ENCODE results near the gene CPLX4.

CPLX4 gene

DNA sequence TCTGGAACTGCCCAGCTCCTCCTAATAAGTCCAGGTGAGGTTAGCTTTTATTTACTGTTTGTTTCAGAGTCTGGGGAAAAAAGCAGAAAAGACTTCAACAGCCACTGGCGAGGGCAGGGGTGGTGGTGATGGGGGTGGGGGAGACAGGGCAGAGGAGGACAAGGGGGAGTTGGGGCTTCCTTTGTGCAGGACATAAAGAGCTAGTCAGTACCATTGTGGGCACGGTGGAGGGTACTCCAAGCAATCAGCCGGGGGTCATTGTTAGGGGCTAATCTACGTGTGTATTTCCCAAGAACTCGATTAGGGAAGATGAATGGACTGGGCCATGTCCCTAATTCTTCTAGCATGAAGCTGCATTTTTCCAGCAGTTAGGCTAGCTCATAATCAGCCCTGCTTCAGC, 42.4 kb downstream of the CPLX4 start:
- Histone ChIP-seq H3K36me3 (ENCODE audit: insufficient read depth, insufficient read length, low read length) (no peaks in the 10 kb centered on the region), H3K4me3 (ENCODE audit: insufficient read length, low read depth) (no peak overlapping the region), H3K4me1 (ENCODE audit: insufficient read depth, insufficient read length) (no peaks in the 10 kb centered on the region), H3K27me3 (ENCODE audit: insufficient read depth, insufficient read length) (no peaks in the 10 kb centered on the region), H3K9me3 (ENCODE audit: insufficient read depth, low read length) (peaks cover 28% of the 10 kb centered on the region; the same call in 1 of the 2 replicates), H3K9ac (ENCODE audit: insufficient read length, low read depth) (no peak overlapping the region)
- TF ChIP-seq SUZ12 (IDR thresholded peaks at IDR 0.05; ENCODE audit: extremely low read depth, insufficient read depth, insufficient read length) (no peak), YY1 (IDR thresholded peaks at IDR 0.05; ENCODE audit: insufficient read depth, insufficient read length) (no peak), ZNF274 (IDR thresholded peaks at IDR 0.05; ENCODE audit: low read depth, low read length) (no peak)
- DNase-seq (ENCODE audit: low read depth, low spot score), result no peak

DNA sequence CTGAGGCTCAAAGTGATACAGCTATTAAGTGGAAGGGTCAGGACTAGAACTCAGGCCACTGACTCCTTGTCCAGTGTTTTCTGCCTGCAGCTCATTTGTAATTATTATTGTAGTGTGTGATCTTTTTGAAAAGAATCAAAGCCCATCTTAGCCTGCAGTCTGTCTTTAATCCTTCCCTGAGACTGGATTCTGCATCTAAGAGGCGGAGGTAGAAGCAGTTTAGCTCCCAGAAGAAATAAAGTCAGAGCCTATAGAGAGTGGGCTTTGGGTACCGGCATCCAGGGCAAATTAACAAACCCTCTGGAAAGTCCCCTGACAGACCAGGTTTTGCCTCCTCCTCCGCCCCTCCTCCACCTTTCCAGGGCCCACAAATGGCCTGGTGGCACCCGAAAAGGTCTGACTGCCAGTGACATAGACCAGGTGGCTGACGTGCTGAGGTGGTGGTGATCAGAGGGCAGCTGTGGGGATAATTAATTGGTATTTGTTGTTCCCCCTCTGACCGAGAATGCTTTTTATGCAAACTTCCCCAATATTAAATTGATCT, 43.0 kb downstream of the CPLX4 start:
- Histone ChIP-seq H3K9ac (ENCODE audit: insufficient read length, low read depth) (no peak overlapping the region), H3K27me3 (ENCODE audit: insufficient read depth, insufficient read length) (no peaks in the 10 kb centered on the region), H3K9me3 (ENCODE audit: insufficient read depth, low read length) (peaks cover 33% of the 10 kb centered on the region; the same call in 1 of the 2 replicates), H3K4me3 (ENCODE audit: insufficient read length, low read depth) (no peak overlapping the region), H3K4me1 (ENCODE audit: insufficient read depth, insufficient read length) (no peaks in the 10 kb centered on the region), H3K36me3 (ENCODE audit: insufficient read depth, insufficient read length, low read length) (no peaks in the 10 kb centered on the region)
- no peak for DNase-seq (ENCODE audit: low read depth, low spot score)
- TF ChIP-seq SUZ12 (IDR thresholded peaks at IDR 0.05; ENCODE audit: extremely low read depth, insufficient read depth, insufficient read length) (no peak), ZNF274 (IDR thresholded peaks at IDR 0.05; ENCODE audit: low read depth, low read length) (no peak), YY1 (IDR thresholded peaks at IDR 0.05; ENCODE audit: insufficient read depth, insufficient read length) (no peak)

DNA sequence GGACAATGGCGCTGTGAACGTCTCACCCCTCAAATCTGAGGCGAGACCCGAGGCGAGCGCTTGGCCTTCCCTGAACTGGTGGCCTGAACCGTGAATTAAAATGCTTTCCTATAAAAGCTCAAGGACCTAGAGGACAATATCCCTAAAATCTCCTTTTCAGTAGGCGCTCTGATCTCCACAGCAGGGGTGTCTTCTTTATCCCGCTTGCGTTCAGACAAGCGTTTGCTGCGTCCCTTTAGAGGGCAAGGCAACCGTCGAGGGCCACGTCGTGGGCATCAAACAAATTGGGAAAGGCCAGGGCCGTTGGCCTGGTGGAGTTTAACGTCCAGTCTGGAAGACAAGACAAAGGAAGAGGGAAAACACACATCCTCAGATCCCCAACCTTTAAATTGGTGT, 43.9 kb downstream of the CPLX4 start:
- no peak for TF ChIP-seq ZNF274 (IDR thresholded peaks at IDR 0.05; ENCODE audit: low read depth, low read length)
- no peak for TF ChIP-seq YY1 (IDR thresholded peaks at IDR 0.05; ENCODE audit: insufficient read depth, insufficient read length)
- TF ChIP-seq SUZ12 (IDR thresholded peaks at IDR 0.05; ENCODE audit: extremely low read depth, insufficient read depth, insufficient read length), result no peak
- peaks cover 42% of the 10 kb centered on the region for H3K9me3 ChIP-seq (ENCODE audit: insufficient read depth, low read length)
- H3K36me3 ChIP-seq (ENCODE audit: insufficient read depth, insufficient read length, low read length), result no peaks in the 10 kb centered on the region
- no peak for DNase-seq (ENCODE audit: low read depth, low spot score)
- no peaks in the 10 kb centered on the region for H3K27me3 ChIP-seq (ENCODE audit: insufficient read depth, insufficient read length)
- H3K9ac ChIP-seq (ENCODE audit: insufficient read length, low read depth), result no peak overlapping the region
- H3K4me1 ChIP-seq (ENCODE audit: insufficient read depth, insufficient read length), result no peaks in the 10 kb centered on the region
- no peak overlapping the region for H3K4me3 ChIP-seq (ENCODE audit: insufficient read length, low read depth)

DNA sequence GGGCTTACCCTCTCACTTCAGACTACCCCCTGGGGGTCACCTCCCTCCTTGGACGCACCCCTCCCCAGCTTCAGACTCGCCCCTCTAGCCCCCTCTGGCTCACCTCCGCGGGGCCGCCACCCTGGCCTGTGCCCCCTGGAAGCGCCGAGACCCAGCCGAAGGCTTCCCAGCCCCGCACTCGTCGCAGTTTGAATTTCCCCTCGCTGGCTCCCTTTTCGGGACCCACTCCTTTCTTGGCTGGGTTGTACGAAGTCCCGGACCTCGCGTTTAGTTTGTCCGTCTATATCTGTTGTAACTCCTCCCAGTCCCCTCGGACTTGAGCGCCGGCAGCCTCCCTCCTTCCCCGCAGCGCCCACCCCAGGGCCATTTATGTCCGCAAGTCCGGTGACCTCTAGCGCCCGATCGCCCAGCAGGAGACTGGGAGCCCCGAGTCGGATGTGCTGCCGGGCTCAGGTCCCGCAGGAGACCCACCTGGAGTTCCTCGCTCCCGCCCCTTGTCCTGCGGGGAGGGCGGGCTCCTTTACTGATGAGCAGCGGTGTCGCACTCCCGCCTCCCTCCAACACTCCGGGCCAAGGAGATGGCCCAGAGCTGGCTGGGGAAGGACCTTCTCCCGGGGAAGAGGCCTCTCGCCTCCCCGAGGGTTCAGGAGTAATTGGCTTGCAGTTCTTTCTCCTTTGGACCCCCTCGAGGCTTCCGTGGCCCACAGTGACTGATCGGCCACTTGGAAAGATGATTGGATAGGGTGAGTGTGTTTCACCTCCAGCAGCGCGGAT, 44.5 kb downstream of the CPLX4 start:
- H3K4me3 ChIP-seq (ENCODE audit: insufficient read length, low read depth), result no peak overlapping the region
- H3K27me3 ChIP-seq (ENCODE audit: insufficient read depth, insufficient read length), result no peaks in the 10 kb centered on the region
- peaks cover 42% of the 10 kb centered on the region for H3K9me3 ChIP-seq (ENCODE audit: insufficient read depth, low read length)
- H3K4me1 ChIP-seq (ENCODE audit: insufficient read depth, insufficient read length), result no peaks in the 10 kb centered on the region
- H3K9ac ChIP-seq (ENCODE audit: insufficient read length, low read depth), result no peak overlapping the region
- no peaks in the 10 kb centered on the region for H3K36me3 ChIP-seq (ENCODE audit: insufficient read depth, insufficient read length, low read length)
- no peak for DNase-seq (ENCODE audit: low read depth, low spot score)
- TF ChIP-seq SUZ12 (IDR thresholded peaks at IDR 0.05; ENCODE audit: extremely low read depth, insufficient read depth, insufficient read length) (no peak), ZNF274 (IDR thresholded peaks at IDR 0.05; ENCODE audit: low read depth, low read length) (no peak)

DNA sequence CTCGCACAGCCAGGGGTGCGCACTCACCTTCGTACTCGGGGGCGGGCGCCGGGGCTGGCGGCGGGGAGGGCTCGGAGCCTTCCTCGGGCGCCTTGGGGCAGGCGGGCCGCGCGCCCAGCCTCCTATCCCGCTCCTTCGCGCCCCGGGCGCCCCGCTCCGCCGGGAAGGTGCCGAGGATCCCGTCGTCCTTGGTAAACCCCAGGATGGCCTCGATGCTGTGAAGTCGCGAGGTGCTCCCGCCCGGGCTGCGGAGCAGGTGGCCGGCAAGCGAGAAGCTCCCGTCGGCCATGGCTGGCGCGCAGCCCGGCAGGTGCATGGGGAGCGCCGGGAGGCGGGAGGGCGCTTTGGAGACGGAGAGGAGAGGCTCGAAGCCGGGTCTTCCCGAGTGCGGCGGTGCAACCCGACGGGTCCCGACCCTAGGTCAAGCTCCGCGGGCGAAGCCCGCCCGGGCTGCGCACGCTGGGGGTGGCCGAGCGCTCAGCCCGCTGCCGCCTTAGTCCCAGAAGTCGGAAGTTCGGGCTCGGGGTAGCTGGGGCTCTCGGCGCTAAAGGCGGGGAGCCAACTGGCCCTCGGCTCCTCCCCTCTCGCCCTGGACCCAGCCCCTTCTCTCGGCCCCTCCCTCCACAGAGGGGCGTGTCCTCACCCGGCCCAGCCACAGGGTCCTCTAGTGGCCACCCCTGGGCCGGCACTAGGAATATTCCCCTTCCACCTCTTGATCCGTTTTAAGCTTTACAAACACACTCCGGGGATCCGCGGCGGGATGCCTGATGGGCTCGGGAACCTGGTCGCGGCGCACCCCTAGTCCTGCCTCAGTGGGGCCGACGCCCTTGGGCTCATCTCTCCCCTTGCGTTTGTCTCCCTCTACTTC, 45.3 kb downstream of the CPLX4 start, which contains the start of gene RAX:
Gene RAX (minus strand): TSS at position 564 of the 868 bp plus-strand sequence. CDS start 248 bp downstream, at position 316.
- no peak within 1 kb of the TSS for H3K9ac ChIP-seq (ENCODE audit: insufficient read length, low read depth)
- TF ChIP-seq YY1 (IDR thresholded peaks at IDR 0.05; ENCODE audit: insufficient read depth, insufficient read length) (no peak), SUZ12 (IDR thresholded peaks at IDR 0.05; ENCODE audit: extremely low read depth, insufficient read depth, insufficient read length) (no peak), ZNF274 (IDR thresholded peaks at IDR 0.05; ENCODE audit: low read depth, low read length) (no peak)
- no peaks in the 10 kb centered on the region for H3K36me3 ChIP-seq (ENCODE audit: insufficient read depth, insufficient read length, low read length)
- H3K9me3 ChIP-seq (ENCODE audit: insufficient read depth, low read length), result peaks cover 48% of the 10 kb centered on the region
- no peak for DNase-seq (ENCODE audit: low read depth, low spot score)
- no peaks in the 10 kb centered on the region for H3K27me3 ChIP-seq (ENCODE audit: insufficient read depth, insufficient read length)
- H3K4me1 ChIP-seq (ENCODE audit: insufficient read depth, insufficient read length), result no peaks in the 10 kb centered on the region
- H3K4me3 ChIP-seq (ENCODE audit: insufficient read length, low read depth), result no peak within 1 kb of the TSS

DNA sequence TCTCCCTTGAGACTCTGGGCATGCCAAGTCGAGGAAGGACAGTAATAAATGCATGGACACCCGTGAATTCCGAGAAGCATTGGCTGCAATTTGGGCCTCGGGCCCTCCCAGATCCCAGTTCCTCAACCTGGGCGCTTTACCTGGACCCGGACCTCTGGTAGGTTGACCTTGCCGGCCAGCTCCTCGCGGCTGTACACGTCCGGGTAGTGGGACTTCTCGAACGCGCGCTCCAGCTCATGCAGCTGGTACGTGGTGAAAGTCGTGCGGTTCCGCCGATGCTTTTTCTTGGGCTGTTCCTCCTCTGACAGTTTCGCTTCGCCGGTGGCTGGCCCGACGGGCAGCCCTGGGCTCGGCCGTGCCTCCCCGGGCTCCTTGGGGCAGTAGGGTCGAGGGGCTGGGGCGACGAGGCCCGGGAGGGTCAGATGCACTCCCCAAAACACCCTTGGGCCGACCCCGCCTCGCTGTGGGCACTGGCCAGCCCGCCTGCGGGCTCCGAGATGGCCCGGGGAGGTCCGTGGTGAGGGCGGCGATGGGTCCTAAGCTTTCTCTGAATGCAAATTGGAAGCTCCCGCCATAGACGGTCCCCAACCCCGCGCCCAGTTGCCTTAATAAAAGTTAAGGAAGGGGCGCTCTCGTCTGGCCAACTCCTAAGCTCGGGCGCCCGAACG, 46.1 kb downstream of the CPLX4 start:
- Histone ChIP-seq H3K36me3 (ENCODE audit: insufficient read depth, insufficient read length, low read length) (no peaks in the 10 kb centered on the region), H3K9me3 (ENCODE audit: insufficient read depth, low read length) (peaks cover 56% of the 10 kb centered on the region), H3K27me3 (ENCODE audit: insufficient read depth, insufficient read length) (no peaks in the 10 kb centered on the region), H3K9ac (ENCODE audit: insufficient read length, low read depth) (no peak overlapping the region), H3K4me1 (ENCODE audit: insufficient read depth, insufficient read length) (no peaks in the 10 kb centered on the region), H3K4me3 (ENCODE audit: insufficient read length, low read depth) (no peak overlapping the region)
- DNase-seq (ENCODE audit: low read depth, low spot score), result no peak
- TF ChIP-seq YY1 (IDR thresholded peaks at IDR 0.05; ENCODE audit: insufficient read depth, insufficient read length), result no peak
- TF ChIP-seq SUZ12 (IDR thresholded peaks at IDR 0.05; ENCODE audit: extremely low read depth, insufficient read depth, insufficient read length), result no peak
- TF ChIP-seq ZNF274 (IDR thresholded peaks at IDR 0.05; ENCODE audit: low read depth, low read length), result no peak

Measured in NT2/D1 (cell line).